ENCODE measurements around the gene SEC62. TPM values are rescaled to one million over a fixed set of nuclear protein-coding genes. Genes with fewer than 3 reads are reported as not detected.

The SEC62 gene
- total RNA-seq, 1 donor, result 31.5 TPM

GRCh38 chr3:169930843-169931242, 35.8 kb upstream of the SEC62 start:
- Histone ChIP-seq H3K4me1 (ENCODE audit: insufficient read depth, low read length) (no peaks in the 10 kb centered on the region), H4K20me1 (ENCODE audit: insufficient read depth, low read length) (no peaks in the 10 kb centered on the region), H3K36me3 (ENCODE audit: insufficient read depth, low read length) (no peaks in the 10 kb centered on the region), H3K9me3 (ENCODE audit: low read depth, low read length) (no peaks in the 10 kb centered on the region), H3K4me2 (ENCODE audit: insufficient read depth, low read length) (no peak overlapping the region), H3K27ac (ENCODE audit: low read depth, low read length) (no peak overlapping the region), H2AFZ (ENCODE audit: low read length) (no peak overlapping the region), H3K27me3 (ENCODE audit: insufficient read depth, low read length) (peaks cover 2% of the 10 kb centered on the region), H3K79me2 (ENCODE audit: insufficient read depth, low read length) (no peaks in the 10 kb centered on the region), H3K4me3 (ENCODE audit: insufficient read depth, low read length) (no peak overlapping the region)
- TF ChIP-seq CTCF (IDR thresholded peaks at IDR 0.05; ENCODE audit: extremely low read depth, low read depth, low read length), result no peak
- no peak for DNase-seq (ENCODE audit: insufficient read length, low spot score, missing footprints)

DNA sequence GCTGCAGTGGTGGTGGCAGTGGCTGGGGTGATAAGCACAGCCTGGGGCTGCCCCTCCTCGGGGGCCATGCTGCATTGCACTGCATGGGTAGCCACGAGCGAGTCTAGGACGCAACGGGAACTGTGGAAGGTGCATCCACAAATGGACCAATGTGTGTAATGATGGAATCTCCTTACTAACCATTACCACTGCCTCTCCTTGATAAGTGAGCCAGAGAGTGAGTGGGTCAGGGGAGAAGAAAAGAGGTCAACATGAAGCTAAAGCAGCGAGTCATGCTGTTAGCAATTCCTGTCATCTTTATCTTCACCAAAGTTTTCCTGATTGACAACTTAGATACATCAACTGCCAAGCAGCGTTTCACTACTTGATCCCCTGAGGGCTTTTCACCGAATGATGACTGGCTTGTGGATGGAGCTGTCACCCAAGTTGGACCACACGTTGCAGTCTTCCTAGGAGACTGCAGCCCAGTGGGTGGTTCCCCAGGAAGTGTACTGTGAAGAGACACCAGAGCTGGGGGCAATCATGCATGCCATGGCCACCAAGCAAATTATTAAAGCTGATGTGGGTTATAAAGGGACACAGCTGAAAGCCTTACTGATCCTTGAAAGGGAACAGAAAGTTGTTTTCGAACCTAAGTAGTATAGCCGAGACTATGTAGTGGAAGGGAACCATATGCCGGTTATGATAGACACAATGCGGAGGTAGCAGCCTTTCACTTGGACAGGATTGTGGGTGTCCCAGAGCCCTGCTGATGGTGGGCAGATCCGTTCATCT, 34.7 kb upstream of the SEC62 start:
- no peak overlapping the region for H3K4me2 ChIP-seq (ENCODE audit: insufficient read depth, low read length)
- no peak for DNase-seq (ENCODE audit: insufficient read length, low spot score, missing footprints)
- no peak overlapping the region for H3K4me3 ChIP-seq (ENCODE audit: insufficient read depth, low read length)
- peaks cover 2% of the 10 kb centered on the region for H3K27me3 ChIP-seq (ENCODE audit: insufficient read depth, low read length)
- H4K20me1 ChIP-seq (ENCODE audit: insufficient read depth, low read length), result no peaks in the 10 kb centered on the region
- no peak overlapping the region for H3K27ac ChIP-seq (ENCODE audit: low read depth, low read length)
- TF ChIP-seq CTCF (IDR thresholded peaks at IDR 0.05; ENCODE audit: extremely low read depth, low read depth, low read length), result no peak
- H2AFZ ChIP-seq (ENCODE audit: low read length), result no peak overlapping the region
- H3K9me3 ChIP-seq (ENCODE audit: low read depth, low read length), result no peaks in the 10 kb centered on the region
- H3K4me1 ChIP-seq (ENCODE audit: insufficient read depth, low read length), result no peaks in the 10 kb centered on the region
- H3K79me2 ChIP-seq (ENCODE audit: insufficient read depth, low read length), result no peaks in the 10 kb centered on the region
- H3K36me3 ChIP-seq (ENCODE audit: insufficient read depth, low read length), result no peaks in the 10 kb centered on the region

DNA sequence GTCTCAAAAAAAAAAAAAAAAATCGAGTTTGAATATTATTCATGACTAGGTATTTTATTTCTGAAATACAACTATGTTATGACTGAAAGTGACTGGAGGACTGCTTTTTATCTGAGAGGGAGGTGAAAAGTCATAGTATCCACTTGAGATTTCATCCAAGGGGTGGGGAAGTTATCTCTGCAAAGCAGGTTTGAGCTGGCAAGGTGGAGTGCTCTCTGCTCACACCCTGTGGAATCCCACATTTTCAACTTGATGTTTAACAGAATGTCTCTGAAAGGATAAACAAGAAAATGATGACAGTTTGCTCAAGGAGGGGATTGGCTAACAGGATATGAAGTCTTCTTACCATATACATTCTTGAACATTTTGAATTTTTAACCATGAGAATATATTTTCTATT, 27.3 kb upstream of the SEC62 start:
- Histone ChIP-seq H3K36me3 (ENCODE audit: insufficient read depth, low read length) (no peaks in the 10 kb centered on the region), H3K27ac (ENCODE audit: low read depth, low read length) (no peak overlapping the region), H3K4me2 (ENCODE audit: insufficient read depth, low read length) (no peak overlapping the region), H4K20me1 (ENCODE audit: insufficient read depth, low read length) (no peaks in the 10 kb centered on the region), H3K27me3 (ENCODE audit: insufficient read depth, low read length) (peaks cover 5% of the 10 kb centered on the region), H3K4me3 (ENCODE audit: insufficient read depth, low read length) (no peak overlapping the region), H2AFZ (ENCODE audit: low read length) (no peak overlapping the region), H3K4me1 (ENCODE audit: insufficient read depth, low read length) (no peaks in the 10 kb centered on the region), H3K79me2 (ENCODE audit: insufficient read depth, low read length) (no peaks in the 10 kb centered on the region), H3K9me3 (ENCODE audit: low read depth, low read length) (no peaks in the 10 kb centered on the region)
- no peak for DNase-seq (ENCODE audit: insufficient read length, low spot score, missing footprints)
- no peak for TF ChIP-seq CTCF (IDR thresholded peaks at IDR 0.05; ENCODE audit: extremely low read depth, low read depth, low read length)

GRCh38 chr3:169939751-169940150, 26.9 kb upstream of the SEC62 start:
- Histone ChIP-seq H3K27me3 (ENCODE audit: insufficient read depth, low read length) (peaks cover 5% of the 10 kb centered on the region), H4K20me1 (ENCODE audit: insufficient read depth, low read length) (no peaks in the 10 kb centered on the region), H3K4me3 (ENCODE audit: insufficient read depth, low read length) (no peak overlapping the region), H3K27ac (ENCODE audit: low read depth, low read length) (no peak overlapping the region), H2AFZ (ENCODE audit: low read length) (no peak overlapping the region), H3K36me3 (ENCODE audit: insufficient read depth, low read length) (no peaks in the 10 kb centered on the region), H3K79me2 (ENCODE audit: insufficient read depth, low read length) (no peaks in the 10 kb centered on the region), H3K4me1 (ENCODE audit: insufficient read depth, low read length) (no peaks in the 10 kb centered on the region), H3K9me3 (ENCODE audit: low read depth, low read length) (no peaks in the 10 kb centered on the region), H3K4me2 (ENCODE audit: insufficient read depth, low read length) (no peak overlapping the region)
- no peak for DNase-seq (ENCODE audit: insufficient read length, low spot score, missing footprints)
- no peak for TF ChIP-seq CTCF (IDR thresholded peaks at IDR 0.05; ENCODE audit: extremely low read depth, low read depth, low read length)

Data from osteoblast (primary cell).